Adipocyte (in vitro differentiated cells): ENCODE data around the gene AKAP1.

Source experiments
- DNase-seq: peaks from one replicate; pipeline ENCODE4 v3.0.0-alpha.2; 2015; ENCODE audit warnings: low read depth
- H3K27me3 ChIP-seq: replicated peaks from 2 replicates; pipeline ENCODE4 v1.7.0; 2013; ENCODE audit warnings: mild to moderate bottlenecking, low read length, moderate library complexity; ENCODE audit not compliant: control insufficient read depth, insufficient read depth
- H3K36me3 ChIP-seq: 2 replicates; pipeline ENCODE4 v1.7.0; 2013; ENCODE audit warnings: low read length, mild to moderate bottlenecking, moderate library complexity; ENCODE audit not compliant: control insufficient read depth, insufficient read depth, severe bottlenecking
- H3K4me1 ChIP-seq: 2 replicates; pipeline ENCODE4 v1.7.0; 2013; ENCODE audit warnings: mild to moderate bottlenecking, low read length, moderate library complexity; ENCODE audit not compliant: control insufficient read depth, insufficient read depth
- H3K4me3 ChIP-seq: 2 replicates; pipeline ENCODE4 v1.7.0; 2013; ENCODE audit warnings: mild to moderate bottlenecking, low read length, moderate library complexity
- H3K9ac ChIP-seq: 2 replicates; pipeline ENCODE4 v1.7.0; 2013; ENCODE audit warnings: mild to moderate bottlenecking, low read length, moderate library complexity
- H3K9me3 ChIP-seq: 2 replicates; pipeline ENCODE4 v1.7.0; 2013; ENCODE audit warnings: mild to moderate bottlenecking, low read length, moderate library complexity; ENCODE audit not compliant: control insufficient read depth

Gene AKAP1

DNA sequence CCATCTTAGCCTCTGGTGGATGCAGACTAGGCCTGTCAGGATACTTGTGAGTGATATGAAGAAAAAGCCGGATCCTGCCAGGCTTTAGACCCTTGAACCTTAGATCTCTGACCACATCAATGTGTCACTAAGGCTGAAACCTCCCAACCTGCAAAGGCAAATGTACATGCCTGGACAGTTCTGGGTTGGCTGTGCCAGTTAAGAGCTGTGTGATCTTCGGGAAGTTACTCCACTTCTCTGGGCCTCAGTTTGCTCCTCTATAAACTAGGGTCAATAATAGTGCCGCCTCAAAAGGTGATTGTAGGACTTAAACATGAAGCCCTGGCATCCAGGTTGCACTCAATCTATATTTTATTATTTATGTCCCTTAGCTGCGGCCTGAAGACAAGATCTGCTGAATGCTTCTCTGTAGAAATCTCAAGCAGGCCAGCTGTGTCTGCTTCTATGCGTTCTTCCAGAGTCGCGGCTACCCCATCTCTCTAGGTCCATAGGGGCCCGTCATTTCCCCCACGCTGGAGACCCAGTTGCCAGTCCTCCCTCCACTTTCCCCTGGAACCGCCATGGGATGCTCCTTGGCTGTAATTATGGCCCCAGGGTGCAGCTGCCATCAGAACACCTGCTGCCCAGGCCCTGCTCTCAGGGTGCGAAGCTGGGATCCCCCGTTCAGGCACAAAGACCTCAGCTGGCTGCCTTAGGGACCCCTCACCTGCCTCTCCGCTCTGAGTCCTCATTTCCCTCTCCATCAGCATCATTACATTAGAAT lies 50.2 kb downstream of the AKAP1 start:
- Histone ChIP-seq H3K9ac (no peak overlapping the region), H3K36me3 (no peaks in the 10 kb centered on the region), H3K4me3 (no peak overlapping the region), H3K27me3 (peaks cover 21% of the 10 kb centered on the region), H3K9me3 (no peaks in the 10 kb centered on the region), H3K4me1 (no peaks in the 10 kb centered on the region)
- no peak for DNase-seq

DNA sequence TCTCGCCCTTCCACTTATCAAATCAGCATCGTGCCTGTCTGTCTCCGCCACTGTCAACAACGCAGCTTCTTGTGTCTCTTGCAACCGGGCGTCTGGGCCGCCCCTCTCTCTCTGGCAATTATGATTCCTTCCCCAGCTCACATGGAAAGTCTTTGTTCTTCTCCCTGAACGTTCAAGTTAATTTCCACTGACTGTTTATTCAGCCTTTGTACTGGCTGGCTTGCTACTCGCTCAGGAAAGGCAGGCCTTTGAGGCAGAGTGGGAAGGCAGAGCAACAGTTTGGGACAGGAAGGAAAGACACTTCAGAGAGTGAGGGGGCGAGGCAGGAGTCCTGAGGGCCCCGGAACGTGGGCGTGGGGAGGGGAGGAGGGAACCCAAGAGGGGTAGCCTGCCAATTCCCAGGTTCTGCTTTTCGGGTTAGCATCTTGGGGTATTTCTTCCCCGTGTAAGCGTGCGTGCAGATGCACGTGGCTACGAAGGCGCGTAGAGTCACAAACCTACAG lies 50.8 kb downstream of the AKAP1 start:
- no peak overlapping the region for H3K4me3 ChIP-seq
- no peak for DNase-seq
- H3K27me3 ChIP-seq = peaks cover 21% of the 10 kb centered on the region
- H3K9ac ChIP-seq = no peak overlapping the region
- H3K9me3 ChIP-seq = no peaks in the 10 kb centered on the region
- no peaks in the 10 kb centered on the region for H3K4me1 ChIP-seq
- H3K36me3 ChIP-seq = no peaks in the 10 kb centered on the region

DNA sequence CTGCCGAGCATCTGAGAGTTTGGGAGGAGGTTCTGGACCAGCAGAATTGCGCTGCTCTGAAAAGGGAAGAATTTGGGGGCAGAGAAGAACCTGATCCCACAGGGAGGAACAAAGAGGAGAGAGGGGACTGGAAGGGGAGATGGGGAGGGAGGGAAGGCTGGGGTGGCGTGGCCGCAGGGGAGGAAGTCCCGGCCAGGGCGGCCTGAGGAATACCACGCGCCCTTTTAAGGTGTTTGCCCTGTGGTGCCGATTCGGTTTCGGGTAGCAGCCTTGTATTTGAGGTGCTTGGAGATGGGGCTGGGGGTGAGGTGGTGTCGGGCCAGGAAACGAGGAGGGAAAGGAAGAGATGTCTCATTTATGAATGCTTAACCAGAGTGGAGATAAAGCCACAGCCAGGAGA lies 51.3 kb downstream of the AKAP1 start:
- no peak for DNase-seq
- Histone ChIP-seq H3K9me3 (no peaks in the 10 kb centered on the region), H3K27me3 (peaks cover 21% of the 10 kb centered on the region), H3K4me3 (no peak overlapping the region), H3K36me3 (no peaks in the 10 kb centered on the region), H3K4me1 (no peaks in the 10 kb centered on the region), H3K9ac (no peak overlapping the region)

DNA sequence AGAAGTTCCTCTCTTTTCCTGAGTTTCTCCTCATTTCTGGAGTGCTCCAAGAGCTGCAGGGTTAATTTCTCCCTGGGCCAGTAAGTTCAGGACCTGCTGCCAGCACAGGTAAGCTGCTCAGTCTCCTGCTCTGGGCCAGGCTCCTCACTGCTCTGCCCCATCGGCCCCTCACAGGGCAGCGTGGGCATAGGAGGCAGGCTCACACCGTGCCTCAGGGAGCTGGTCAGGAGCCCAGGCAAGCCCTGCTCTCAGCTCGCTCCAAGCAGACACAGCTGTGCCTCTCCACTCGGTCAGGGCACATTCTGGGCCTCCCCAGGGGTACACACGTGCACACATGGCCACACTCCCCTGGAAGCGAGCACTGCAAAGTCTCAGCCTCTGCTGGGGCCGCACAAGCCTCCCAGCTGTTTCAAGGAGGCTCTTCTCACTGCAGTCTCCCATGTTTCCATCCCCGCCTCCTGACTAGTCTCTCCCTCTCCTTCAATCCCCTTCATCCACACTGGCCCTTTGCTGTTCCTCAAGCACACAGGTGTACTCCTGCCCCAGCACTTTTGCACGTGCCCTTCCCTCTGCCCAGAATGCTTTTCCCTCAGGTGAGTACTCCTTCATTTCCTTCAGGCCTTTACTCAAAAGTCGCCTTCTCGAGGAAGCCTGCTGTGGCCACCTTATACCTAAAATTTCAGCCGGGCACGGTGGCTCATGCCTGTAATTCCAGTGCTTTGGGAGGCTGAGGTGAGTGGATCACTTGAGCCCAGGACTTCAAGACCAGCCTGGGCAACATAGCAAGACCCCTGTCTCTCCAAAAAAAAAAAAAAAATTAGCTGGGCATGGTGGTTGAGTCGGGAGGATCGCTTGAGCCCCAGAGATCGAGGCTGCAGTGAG lies 53.2 kb downstream of the AKAP1 start:
- DNase-seq = no peak
- no peak overlapping the region for H3K9ac ChIP-seq
- no peaks in the 10 kb centered on the region for H3K9me3 ChIP-seq
- H3K4me3 ChIP-seq = no peak overlapping the region
- H3K4me1 ChIP-seq = peaks cover 1% of the 10 kb centered on the region
- no peaks in the 10 kb centered on the region for H3K36me3 ChIP-seq
- H3K27me3 ChIP-seq = peaks cover 21% of the 10 kb centered on the region

DNA sequence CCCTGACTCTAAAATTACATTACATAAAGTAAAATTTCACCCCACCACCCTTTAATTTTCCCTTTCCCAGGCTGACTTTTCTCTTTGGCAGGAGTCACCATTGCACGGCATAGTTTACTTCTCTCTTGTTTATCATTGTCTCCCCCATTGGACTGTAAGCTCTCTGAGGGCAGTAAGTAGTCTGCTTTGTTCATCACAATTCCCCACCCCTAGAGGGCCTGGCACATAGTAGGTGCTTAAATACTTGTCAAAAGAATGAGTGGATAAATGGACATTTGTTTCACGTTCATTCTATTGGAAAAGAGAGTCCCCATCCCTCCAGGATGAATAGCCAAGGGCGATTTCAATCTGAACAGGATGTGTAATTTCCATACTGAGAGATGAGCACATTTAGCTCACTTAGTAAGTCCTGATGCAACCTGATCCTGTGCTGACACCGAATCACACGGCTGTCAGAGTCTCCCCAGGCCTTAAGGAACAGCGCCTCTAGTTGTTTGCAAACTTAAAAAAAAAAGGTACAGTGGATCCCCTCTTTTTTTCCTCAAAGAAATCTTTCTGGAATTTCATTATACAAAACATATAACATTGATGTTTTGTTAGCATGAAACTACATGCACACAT lies 54.0 kb downstream of the AKAP1 start:
- Histone ChIP-seq H3K4me3 (no peak overlapping the region), H3K27me3 (peaks cover 21% of the 10 kb centered on the region), H3K9ac (no peak overlapping the region), H3K9me3 (no peaks in the 10 kb centered on the region), H3K4me1 (peaks cover 3% of the 10 kb centered on the region), H3K36me3 (no peaks in the 10 kb centered on the region)
- no peak for DNase-seq

DNA sequence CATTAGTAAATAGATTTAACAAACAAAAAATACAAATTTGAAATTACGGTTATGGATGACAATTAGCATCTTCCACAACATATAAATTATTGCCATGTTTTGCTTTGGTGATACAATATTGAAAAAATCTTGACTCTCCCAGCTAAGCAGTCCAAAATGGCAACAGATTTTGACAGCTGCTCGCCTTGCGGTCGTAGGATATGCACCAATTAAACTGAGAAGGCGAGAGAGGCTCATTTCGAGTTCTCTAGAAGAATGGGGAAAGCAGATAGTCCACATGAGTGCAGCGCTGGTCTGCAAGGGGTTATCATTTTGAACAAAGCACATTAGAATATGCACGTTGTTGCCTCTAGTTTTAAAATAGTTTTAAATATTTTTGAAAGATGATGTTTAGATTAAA lies 55.3 kb downstream of the AKAP1 start:
- DNase-seq = no peak
- no peaks in the 10 kb centered on the region for H3K36me3 ChIP-seq
- no peak overlapping the region for H3K4me3 ChIP-seq
- peaks cover 3% of the 10 kb centered on the region for H3K4me1 ChIP-seq
- peaks cover 18% of the 10 kb centered on the region for H3K27me3 ChIP-seq
- no peak overlapping the region for H3K9ac ChIP-seq
- no peaks in the 10 kb centered on the region for H3K9me3 ChIP-seq

DNA sequence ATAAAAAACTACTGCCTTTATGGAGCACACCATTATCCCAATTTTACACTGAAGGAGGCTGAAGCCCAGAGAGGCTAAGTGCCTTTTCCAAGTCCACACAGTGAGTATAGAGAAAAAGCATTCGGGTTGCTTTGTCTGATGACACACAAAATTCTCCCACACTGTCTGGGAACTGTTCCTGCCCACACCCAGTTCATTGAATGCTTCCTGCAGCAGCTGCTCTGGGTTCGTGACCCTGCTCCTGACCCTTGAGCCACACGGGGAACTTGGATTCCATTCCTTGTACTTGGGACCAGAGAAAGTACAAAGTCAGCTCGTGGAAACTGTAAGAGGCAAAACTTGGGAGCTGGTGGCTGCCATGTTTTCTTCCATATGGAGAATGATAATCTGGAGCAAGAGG lies 57.9 kb downstream of the AKAP1 start:
- H3K9ac ChIP-seq = no peak overlapping the region
- no peak overlapping the region for H3K4me3 ChIP-seq
- no peaks in the 10 kb centered on the region for H3K9me3 ChIP-seq
- H3K4me1 ChIP-seq = peaks cover 3% of the 10 kb centered on the region
- peaks cover 5% of the 10 kb centered on the region for H3K27me3 ChIP-seq
- H3K36me3 ChIP-seq = no peaks in the 10 kb centered on the region
- no peak for DNase-seq

DNA sequence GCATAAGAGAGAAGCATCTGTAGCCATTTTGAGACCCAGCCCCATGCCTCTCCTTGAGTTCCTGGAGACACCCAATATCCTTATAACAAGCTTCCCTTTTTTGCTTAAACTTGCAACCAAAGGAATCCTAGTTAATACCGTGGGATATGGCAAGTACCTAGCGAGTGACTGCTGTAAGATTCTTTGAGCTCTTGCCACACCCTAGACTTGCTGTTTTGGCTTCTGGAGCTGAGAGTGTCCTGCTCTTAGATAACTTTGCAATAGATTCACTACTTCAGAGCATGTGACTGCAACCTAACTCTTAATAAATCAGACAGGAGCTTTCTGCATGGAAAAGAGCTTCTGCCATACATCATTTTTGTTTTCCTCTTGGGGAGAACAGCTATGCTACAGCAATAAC lies 58.3 kb downstream of the AKAP1 start:
- Histone ChIP-seq H3K36me3 (no peaks in the 10 kb centered on the region), H3K9me3 (peaks cover under 1% of the 10 kb centered on the region), H3K9ac (no peak overlapping the region), H3K4me3 (no peak overlapping the region), H3K27me3 (peaks cover 1% of the 10 kb centered on the region), H3K4me1 (peaks cover 3% of the 10 kb centered on the region)
- DNase-seq = no peak

DNA sequence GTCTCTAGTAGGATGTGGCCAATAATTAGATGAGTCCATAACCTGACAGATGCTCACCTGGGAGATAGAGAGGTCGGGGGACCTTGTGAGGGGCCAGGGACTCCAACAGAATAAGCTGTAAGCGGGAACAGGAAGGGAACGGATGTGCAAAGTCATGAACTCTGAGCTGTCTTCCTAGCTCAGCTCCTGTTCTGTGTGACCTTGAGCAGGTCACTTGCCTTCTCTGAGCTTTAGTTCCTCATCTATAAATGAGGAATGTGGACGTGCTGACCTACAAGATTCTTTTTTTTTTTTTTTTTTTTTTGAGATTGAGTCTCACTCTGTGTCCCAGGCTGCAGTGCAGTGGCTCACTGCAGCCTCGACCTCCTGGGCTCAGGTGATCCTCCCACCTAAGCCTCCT lies 58.9 kb downstream of the AKAP1 start:
- DNase-seq = no peak
- Histone ChIP-seq H3K36me3 (no peaks in the 10 kb centered on the region), H3K4me3 (no peak overlapping the region), H3K27me3 (no peaks in the 10 kb centered on the region), H3K4me1 (peaks cover 3% of the 10 kb centered on the region), H3K9me3 (peaks cover 6% of the 10 kb centered on the region), H3K9ac (no peak overlapping the region)

DNA sequence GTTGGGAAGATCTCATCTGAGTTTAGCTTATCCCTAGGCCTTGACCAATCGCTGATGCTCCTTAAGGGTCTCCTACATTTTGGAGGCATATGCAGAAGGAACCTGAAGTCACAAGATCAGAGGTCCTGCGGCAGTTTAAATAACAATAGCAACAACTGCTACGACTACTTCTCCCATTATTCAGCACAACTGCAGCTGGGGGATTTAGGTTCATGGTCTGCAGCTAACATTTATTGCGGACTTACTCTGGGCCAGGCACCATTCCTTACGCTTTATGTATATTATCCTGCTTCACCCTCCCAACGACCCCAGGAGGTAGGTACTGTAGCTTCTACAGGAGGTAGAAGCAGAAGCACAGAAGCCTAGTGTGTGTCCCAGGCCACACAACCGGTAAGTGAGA lies 59.5 kb downstream of the AKAP1 start:
- Histone ChIP-seq H3K9me3 (peaks cover 12% of the 10 kb centered on the region), H3K4me1 (peaks cover 3% of the 10 kb centered on the region), H3K9ac (no peak overlapping the region), H3K27me3 (no peaks in the 10 kb centered on the region), H3K4me3 (no peak overlapping the region), H3K36me3 (no peaks in the 10 kb centered on the region)
- DNase-seq = no peak

DNA sequence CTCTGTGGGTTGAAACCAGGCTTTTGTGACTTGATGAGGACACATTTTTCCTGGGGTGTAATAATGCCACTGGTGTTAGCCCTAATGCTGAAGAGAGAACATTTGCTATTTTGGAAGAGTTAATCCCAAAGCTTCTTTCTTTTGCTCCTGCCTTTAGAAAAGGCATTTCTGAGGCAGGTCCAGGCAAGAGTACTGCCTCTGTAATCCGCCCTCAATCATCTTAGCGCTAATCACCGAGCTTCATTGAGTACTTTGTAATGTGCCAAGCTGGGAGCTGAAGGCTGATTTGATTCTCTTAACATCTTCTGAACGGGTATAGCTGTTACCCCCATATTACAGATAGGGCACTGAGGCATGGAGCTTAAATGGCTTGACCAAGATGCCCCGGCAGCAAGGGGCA lies 60.3 kb downstream of the AKAP1 start:
- no peaks in the 10 kb centered on the region for H3K36me3 ChIP-seq
- DNase-seq = no peak

More for the DNA sequence above, 60.3 kb downstream of the AKAP1 start:
- Histone ChIP-seq H3K4me1 (peaks cover 3% of the 10 kb centered on the region), H3K27me3 (peaks cover 4% of the 10 kb centered on the region), H3K9ac (no peak overlapping the region), H3K4me3 (no peak overlapping the region), H3K9me3 (peaks cover 16% of the 10 kb centered on the region)
